H1 (cell line): ENCODE measurements around the gene KRT7. TPM values are rescaled to one million over a fixed set of nuclear protein-coding genes. Genes with fewer than 3 reads are reported as not detected.

Experiments
- CTCF ChIA-PET: fragments of 300-600 bp; sonication (Branson Sonifier 250); formaldehyde crosslinking; loops from one replicate; lab custom pipeline; 2021; ENCODE audit not compliant: partially characterized antibody; lab: Charles Lee
- POLR2A ChIA-PET: fragments of 300-600 bp; sonication (Branson Sonifier 250); formaldehyde crosslinking; loops from one replicate; lab custom pipeline; 2021; ENCODE audit warnings: inconsistent platforms; ENCODE audit not compliant: partially characterized antibody; lab: Charles Lee
- DNase-seq, 2 experiments: peaks; one replicate each; pipeline versions ENCODE4 v3.0.0 to v3.0.0-alpha.2; 2010 to 2022; ENCODE audit warnings: low spot score in 2 of 2, low read depth in 1 of 2, mixed read lengths in 1 of 2
- FAIRE-seq: peaks from 2 replicates; lab custom pipeline; 2011; peaks lifted over from hg19 to GRCh38; lab: Jason Lieb, UNC
- H2AFZ ChIP-seq: 2 replicates; pipeline ENCODE4 v1.8.1; 2012; ENCODE audit warnings: low read length, inconsistent platforms
- H2AK5ac ChIP-seq: 2 replicates; pipeline ENCODE4 v1.6.1; 2013; ENCODE audit warnings: low read depth, low read length
- H2BK120ac ChIP-seq: replicated peaks from 2 replicates; pipeline ENCODE3; 2013; ENCODE audit warnings: low read depth, low read length, inconsistent platforms
- H2BK12ac ChIP-seq: 2 replicates; pipeline ENCODE4 v1.6.1; 2013; ENCODE audit warnings: low read depth, low read length
- H2BK15ac ChIP-seq: 2 replicates; pipeline ENCODE4 v1.6.1; 2013; ENCODE audit warnings: low read length
- H2BK20ac ChIP-seq: 2 replicates; pipeline ENCODE4 v1.6.1; 2013; ENCODE audit warnings: low read length
- H2BK5ac ChIP-seq: 2 replicates; pipeline ENCODE4 v1.6.1; 2013; ENCODE audit warnings: low read depth, low read length
- H3K14ac ChIP-seq: 2 replicates; pipeline ENCODE4 v1.6.1; 2013; ENCODE audit warnings: inconsistent platforms; ENCODE audit not compliant: insufficient read length
- H3K18ac ChIP-seq: 2 replicates; pipeline ENCODE4 v1.6.1; 2013; ENCODE audit warnings: low read length; ENCODE audit errors: extremely low read depth
- H3K23ac ChIP-seq: 2 replicates; pipeline ENCODE4 v1.6.1; 2013; ENCODE audit warnings: inconsistent platforms; ENCODE audit not compliant: insufficient read length
- H3K23me2 ChIP-seq: 2 replicates; pipeline ENCODE4 v1.6.1; 2013; ENCODE audit warnings: low read depth, low read length
- H3K27ac ChIP-seq: 2 replicates; pipeline ENCODE4 v1.6.1; 2011; ENCODE audit warnings: low read depth, low read length, inconsistent platforms
- H3K27me3 ChIP-seq, 4 experiments: replicated peaks in 1 of 4; 1 replicate in 1 of 4; 2 replicates in 3 of 4; pipeline versions ENCODE4 v1.6.1 to v1.8.1; 2011 to 2013; ENCODE audit warnings: low read length in 3 of 4, mild to moderate bottlenecking in 3 of 4, inconsistent platforms in 2 of 4, mixed read lengths in 2 of 4, moderate library complexity in 1 of 4; ENCODE audit not compliant: control insufficient read depth in 3 of 4, insufficient read depth in 3 of 4; ENCODE audit errors: extremely low read depth in 1 of 4
- H3K36me3 ChIP-seq, 4 experiments: 2 replicates each; pipeline versions ENCODE4 v1.6.1 to v1.8.1; 2011 to 2013; ENCODE audit warnings: mild to moderate bottlenecking in 4 of 4, low read length in 3 of 4, moderate library complexity in 2 of 4, control low read depth in 1 of 4, inconsistent platforms in 1 of 4; ENCODE audit not compliant: insufficient read depth in 4 of 4, control insufficient read depth in 2 of 4
- H3K4ac ChIP-seq: replicated peaks from 2 replicates; pipeline ENCODE3; 2013; ENCODE audit warnings: low read length, low read depth, mixed read lengths, inconsistent platforms; ENCODE audit not compliant: insufficient read length
- H3K4me1 ChIP-seq, 4 experiments: replicated peaks in 1 of 4; 1 replicate in 1 of 4; 2 replicates in 3 of 4; pipeline versions ENCODE4 v1.6.1 to v1.8.1; 2011 to 2013; ENCODE audit warnings: low read length in 3 of 4, inconsistent platforms in 2 of 4, mixed read lengths in 1 of 4; ENCODE audit not compliant: insufficient read depth in 4 of 4, control insufficient read depth in 3 of 4
- H3K4me2 ChIP-seq, 2 experiments: 2 replicates each; pipeline versions ENCODE4 v1.6.1 to v1.8.1; 2011 to 2013; ENCODE audit warnings: low read depth in 2 of 2, low read length in 2 of 2, control low read depth in 1 of 2, inconsistent platforms in 1 of 2, mild to moderate bottlenecking in 1 of 2; ENCODE audit not compliant: insufficient read depth in 1 of 2
- H3K4me3 ChIP-seq, 4 experiments: fragments of 200-600, 300-600 bp in 1 of 4; sonication (generic), shearing (Covaris generic), sonication (Bioruptor Twin) in 1 of 4; 2 replicates each; pipeline versions ENCODE4 v1.5.1 to v1.8.1; 2011 to 2016; ENCODE audit warnings: low read length in 4 of 4, low read depth in 3 of 4, control low read depth in 2 of 4, inconsistent platforms in 2 of 4, mild to moderate bottlenecking in 2 of 4, mixed read lengths in 1 of 4, moderate library complexity in 1 of 4; ENCODE audit not compliant: insufficient read depth in 2 of 4; ENCODE audit errors: extremely low read depth in 1 of 4
- H3K56ac ChIP-seq: replicated peaks from 2 replicates; pipeline ENCODE3; 2013; ENCODE audit warnings: low read depth, mild to moderate bottlenecking, mixed read lengths, low read length, inconsistent platforms; ENCODE audit not compliant: insufficient read length
- H3K79me1 ChIP-seq: 2 replicates; pipeline ENCODE4 v1.6.1; 2013; ENCODE audit warnings: low read depth, low read length, control low read depth
- H3K79me2 ChIP-seq, 2 experiments: 2 replicates each; pipeline versions ENCODE4 v1.6.1 to v1.8.1; 2012 to 2013; ENCODE audit warnings: low read length in 2 of 2, mild to moderate bottlenecking in 2 of 2, inconsistent platforms in 1 of 2; ENCODE audit not compliant: insufficient read depth in 2 of 2, control insufficient read depth in 1 of 2
- H3K9ac ChIP-seq, 4 experiments: replicated peaks in 1 of 4; 1 replicate in 1 of 4; 2 replicates in 3 of 4; pipeline versions ENCODE4 v1.6.1 to v1.8.1; 2011 to 2013; ENCODE audit warnings: low read depth in 3 of 4, low read length in 3 of 4, control low read depth in 2 of 4, mild to moderate bottlenecking in 2 of 4, moderate library complexity in 2 of 4, inconsistent platforms in 1 of 4; ENCODE audit errors: extremely low read depth in 1 of 4
- H3K9me3 ChIP-seq, 2 experiments: 2 replicates each; pipeline versions ENCODE4 v1.6.1 to v1.8.1; 2012 to 2013; ENCODE audit warnings: mild to moderate bottlenecking in 2 of 2, moderate library complexity in 2 of 2, control low read depth in 1 of 2, inconsistent platforms in 1 of 2, low read depth in 1 of 2, low read length in 1 of 2, mixed read lengths in 1 of 2; ENCODE audit not compliant: insufficient read depth in 2 of 2
- H4K20me1 ChIP-seq, 2 experiments: replicated peaks in 1 of 2; 2 replicates each; pipeline versions ENCODE3 to v1.8.1; 2011 to 2013; ENCODE audit warnings: inconsistent platforms in 2 of 2, low read length in 2 of 2, mild to moderate bottlenecking in 1 of 2; ENCODE audit not compliant: insufficient read depth in 2 of 2, control insufficient read depth in 1 of 2
- H4K5ac ChIP-seq: 2 replicates; pipeline ENCODE4 v1.6.1; 2013; ENCODE audit warnings: low read length, low read depth, mixed read lengths, inconsistent platforms; ENCODE audit not compliant: insufficient read length
- H4K8ac ChIP-seq: 2 replicates; pipeline ENCODE4 v1.8.0; 2013; ENCODE audit warnings: mild to moderate bottlenecking, moderate library complexity, low read length, inconsistent platforms; ENCODE audit not compliant: insufficient read depth; ENCODE audit errors: extremely low read depth
- H4K91ac ChIP-seq: replicated peaks from 2 replicates; pipeline ENCODE3; 2013; ENCODE audit warnings: low read length, mixed read lengths, inconsistent platforms; ENCODE audit not compliant: insufficient read length
- CTCF ChIP-seq, 3 experiments: IDR thresholded peaks; 1 replicate in 2 of 3; 2 replicates in 1 of 3; pipeline versions ENCODE4 v1.5.1 to v1.6.1; 2011; ENCODE audit warnings: low read length in 3 of 3, mild to moderate bottlenecking in 3 of 3, inconsistent platforms in 2 of 3, low read depth in 1 of 3, moderate library complexity in 1 of 3; ENCODE audit not compliant: insufficient read depth in 1 of 3; ENCODE audit errors: control extremely low read depth in 1 of 3
- KDM4A ChIP-seq: IDR thresholded peaks from one replicate; pipeline ENCODE4 v1.7.1; 2012; ENCODE audit warnings: low read depth, mild to moderate bottlenecking, moderate library complexity, low read length, inconsistent platforms; ENCODE audit not compliant: severe bottlenecking
- whole genome bisulfite sequencing, 2 experiments: shearing (Covaris generic) in 1 of 2; methylation state at CpG; one replicate each; pipeline versions ENCODE4 v1.1.6 to v1.1.7; 2013 to 2015; ENCODE audit warnings: low lambda C conversion rate in 2 of 2, mixed read lengths in 2 of 2, inconsistent platforms in 1 of 2, low coverage in 1 of 2, missing lambda C conversion rate in 1 of 2; ENCODE audit not compliant: insufficient replicate concordance in 2 of 2, insufficient coverage in 1 of 2, insufficient read length in 1 of 2; ENCODE audit errors: extremely low coverage in 1 of 2, missing lambda C conversion rate in 1 of 2; 5-methylcytosine and 5-hydroxymethylcytosine counted together
- polyA plus RNA-seq, 7 experiments: library from polyadenylated mRNA; depleted of rRNA in 3 of 7; stranded (reverse) in 5 of 7; unstranded in 2 of 7; fragments of >200 nt in 5 of 7; fragments of 200-250 nt in 2 of 7; gene quantifications; 1 replicate in 5 of 7; 2 replicates in 1 of 7; 4 replicates in 1 of 7; pipeline versions ENCODE4 v1.2.1 to v1.2.3, GENCODE V29; 2011 to 2013; ENCODE audit warnings: missing spikeins in 2 of 7, mixed read lengths in 2 of 7
- total RNA-seq: library from RNA; stranded (reverse); fragmentation: NEBNext Ultra II Directional; extraction: Animal tissue kit (Norgen Biotek cat#: 25700); gene quantifications from 2 replicates; pipeline ENCODE4 v1.2.1, GENCODE V29; 2021

Gene KRT7
- total and polyA plus RNA-seq, 2 of the 8 experiments (the other 6 are each of a cell fraction or from before 2014, with no cell fraction given), result 13.2 to 19.0 TPM

GRCh38 chr12:52293926-52294325, 60.9 kb downstream of the KRT7 start:
- Histone ChIP-seq H4K20me1 (no peaks in the 10 kb centered on the region), H3K36me3 (no peaks in the 10 kb centered on the region), H3K9me3 (no peaks in the 10 kb centered on the region), H2BK5ac (no peak overlapping the region), H3K23ac (no peak overlapping the region), H3K27me3 (no peaks in the 10 kb centered on the region; a peak in 1 of 7 replicates), H2BK15ac (no peak overlapping the region), H3K79me2 (no peaks in the 10 kb centered on the region), H3K79me1 (no peaks in the 10 kb centered on the region), H2BK120ac (no peak overlapping the region), H2BK20ac (no peak overlapping the region), H4K5ac (no peak overlapping the region), H3K14ac (no peak overlapping the region), H2AK5ac (no peak overlapping the region), H3K4me2 (no peak overlapping the region), H3K9ac (no peak overlapping the region), H2AFZ (no peak overlapping the region), H3K4me1 (0 out of 7 replicates have a peak, but pooled peaks cover 0 to 2% (median 0%) of the 10 kb centered on the region in 4 experiments), H3K27ac (no peak overlapping the region)
- ChIA-PET CTCF (interaction anchor here (0.9 to 4.9 kb wide), 9 partner anchors 7 to 137 kb away, joined by 3 to 36 read pairs (median 6); no protein-coding TSS in a partner anchor), POLR2A (no interaction called here)
- FAIRE-seq, result no peak
- DNase-seq, result no peak
- TF ChIP-seq CTCF (IDR thresholded peaks at IDR 0.05; ENCODE audit: control extremely low read depth in 1 of 3, insufficient read depth in 1 of 3, low read depth in 1 of 3, low read length in 3 of 3), result no peak
- no peak for TF ChIP-seq KDM4A
- TF ChIP-seq, all 59 proteins: peak for 0
- Histone ChIP-seq H3K4ac (no peak overlapping the region), H2BK12ac (no peak overlapping the region), H3K23me2 (no peaks in the 10 kb centered on the region), H4K91ac (no peak overlapping the region), H3K18ac (no peak overlapping the region), H3K4me3 (no peak overlapping the region), H3K56ac (no peak overlapping the region), H4K8ac (no peak overlapping the region)
- 87% methylated on average over 1 of the region's 1 CpG; no CpG with 5 or more reads in 1 of the 2 experiments for WGBS, 2 experiments
